HG03432 (cell line): ENCODE data around the gene SLITRK2.

Source experiments
- ATAC-seq: cut with Tn5 transposase; IDR thresholded peaks from one replicate; pipeline ENCODE4 v1.9.1; 2021; ENCODE audit warnings: mild to moderate bottlenecking, moderate library complexity; ENCODE audit not compliant: unreplicated experiment

The SLITRK2 gene

DNA sequence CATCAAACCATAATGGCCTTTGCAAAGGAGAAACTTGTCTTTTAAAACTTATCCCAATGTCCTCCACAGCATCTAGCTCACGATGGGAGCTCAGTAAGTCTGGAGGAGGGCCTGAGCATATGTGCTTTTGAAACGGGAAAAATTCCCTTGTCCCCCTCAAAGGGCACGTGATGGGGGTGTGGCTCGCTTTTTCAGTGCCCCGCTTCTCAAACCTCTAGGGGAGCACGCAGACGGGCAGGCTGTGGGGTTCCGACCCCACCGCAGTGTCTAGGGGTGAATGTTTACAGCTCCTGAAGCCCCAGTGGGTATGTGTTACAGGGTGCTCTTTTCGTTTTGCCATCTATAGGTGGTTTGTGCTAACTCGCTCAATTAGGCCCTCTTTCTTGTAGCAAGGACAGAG is 31.2 kb downstream of the SLITRK2 start:
- ATAC-seq, result no peak

DNA sequence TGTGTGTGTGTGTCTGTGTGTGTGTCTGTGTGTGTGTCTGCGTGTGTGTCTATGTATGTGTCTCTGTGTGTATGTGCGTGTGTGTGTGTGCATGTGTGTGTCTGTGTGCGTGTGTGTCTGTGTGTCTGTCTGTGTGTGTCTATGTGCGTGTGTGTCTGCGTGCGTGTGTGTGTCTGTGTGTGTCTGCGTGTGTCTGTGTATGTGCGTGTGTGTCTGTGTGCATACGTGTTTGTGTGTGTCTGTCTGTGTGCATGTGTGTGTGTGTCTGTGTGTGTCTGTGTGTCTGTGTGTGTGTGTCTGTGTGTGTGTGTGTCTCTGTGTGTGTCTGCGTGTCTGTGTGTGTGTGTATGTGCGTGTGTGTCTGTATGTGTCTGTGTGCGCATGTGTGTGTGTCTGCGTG is 35.6 kb downstream of the SLITRK2 start:
- no peak for ATAC-seq

DNA sequence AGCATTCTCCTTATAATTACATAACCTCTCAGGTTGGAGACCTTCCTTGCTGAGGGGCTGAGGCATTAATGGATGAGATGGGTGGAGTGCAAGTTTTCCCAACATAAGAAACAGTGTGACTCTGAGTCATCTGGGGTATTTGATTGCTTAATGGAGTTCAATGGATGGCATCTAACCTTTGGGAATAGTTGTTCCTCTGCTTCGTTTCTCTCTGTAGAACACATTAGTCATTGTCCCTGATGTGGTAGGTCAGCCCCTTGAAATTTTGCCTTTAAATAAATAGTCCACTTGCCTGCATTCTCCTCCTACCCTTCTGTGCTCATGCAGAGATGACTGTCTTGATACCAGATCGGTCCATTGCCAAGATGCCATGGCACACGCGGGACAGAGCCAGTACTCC is 38.6 kb downstream of the SLITRK2 start:
- ATAC-seq, result no peak

DNA sequence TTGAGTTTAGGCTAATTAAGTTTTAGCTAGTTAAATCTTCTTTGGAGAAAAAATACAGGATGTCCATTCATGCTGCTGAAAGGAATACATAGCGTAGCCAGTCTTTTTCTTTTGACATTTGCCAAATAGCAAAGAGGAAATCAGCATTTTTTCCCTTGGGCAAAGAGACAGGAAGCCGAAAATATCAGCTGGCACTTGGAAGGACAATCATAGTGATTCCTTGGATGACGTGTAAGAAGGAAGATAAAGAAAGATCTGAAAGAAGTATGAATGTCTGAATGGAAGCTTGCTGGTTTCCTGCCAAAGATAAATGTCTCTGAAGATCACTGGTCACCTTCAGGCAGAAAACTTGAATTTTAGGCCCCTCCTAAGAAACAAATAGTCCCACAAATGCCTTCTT is 44.2 kb downstream of the SLITRK2 start:
- ATAC-seq, result no peak

DNA sequence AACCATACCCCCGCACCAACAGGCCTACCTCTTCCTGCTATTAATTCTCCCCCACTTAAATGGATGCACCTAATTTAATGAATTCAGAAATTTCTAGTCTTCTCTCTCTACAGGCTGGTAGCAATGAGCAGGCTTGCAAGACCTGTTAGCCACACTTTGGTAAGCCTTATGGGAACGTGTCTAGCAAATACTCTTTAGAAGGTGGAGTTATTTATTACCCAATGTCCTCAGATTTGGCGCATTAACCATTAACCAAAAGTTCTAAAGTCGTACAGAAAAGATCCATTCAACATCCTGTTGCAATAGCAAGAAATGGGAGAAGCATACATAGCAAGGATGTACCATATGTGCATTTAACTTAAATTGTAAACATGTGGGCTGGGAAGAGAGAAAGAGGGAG is 47.5 kb downstream of the SLITRK2 start:
- no peak for ATAC-seq
